Endothelial cell of umbilical vein (primary cell): ENCODE measurements around the gene TESPA1. TPM values are rescaled to one million over a fixed set of nuclear protein-coding genes. Genes with fewer than 3 reads are reported as not detected.

Experiments used
- BruUV-seq: library from RNA; stranded (reverse); fragments of 400-500 nt; replicated peaks from 2 replicates; lab custom pipeline; 2021; lab: Mats Ljungman, UMichigan
- CTCF ChIA-PET: fragments of 300-600, 350-600 bp; sonication (Branson Sonifier 250); formaldehyde crosslinking; loops from one replicate; lab custom pipeline; 2021; ENCODE audit warnings: antibody characterized with exemption, inconsistent platforms; lab: Charles Lee
- POLR2A ChIA-PET: fragments of 300-600, 350-600 bp; sonication (Branson Sonifier 250); formaldehyde crosslinking; loops from one replicate; lab custom pipeline; 2021; ENCODE audit warnings: antibody characterized with exemption, inconsistent platforms; lab: Charles Lee
- DNase-seq: peaks from one replicate; pipeline ENCODE4 v3.0.0-alpha.2; 2011; ENCODE audit warnings: low read depth, low spot score
- FAIRE-seq: peaks from 2 replicates; lab custom pipeline; 2011; peaks lifted over from hg19 to GRCh38; lab: Jason Lieb, UNC
- H2AFZ ChIP-seq: 2 replicates; pipeline ENCODE4 v1.6.0; 2012; ENCODE audit warnings: low read depth, low read length, control low read depth, inconsistent platforms
- H3K27ac ChIP-seq: 2 replicates; pipeline ENCODE4 v1.5.1; 2011; ENCODE audit warnings: low read depth, mild to moderate bottlenecking, control low read depth, low read length, moderate library complexity; ENCODE audit not compliant: insufficient read depth
- H3K27me3 ChIP-seq, 2 experiments: 2 replicates each; pipeline versions ENCODE4 v1.6.0 to v1.6.1; 2011; ENCODE audit warnings: low read length in 2 of 2, mixed read lengths in 1 of 2; ENCODE audit not compliant: control insufficient read depth in 2 of 2, insufficient read depth in 2 of 2
- H3K36me3 ChIP-seq, 2 experiments: 2 replicates in 1 of 2; 3 replicates in 1 of 2; pipeline ENCODE4 v1.5.1; 2011; ENCODE audit warnings: low read length in 2 of 2, mild to moderate bottlenecking in 1 of 2, moderate library complexity in 1 of 2; ENCODE audit not compliant: control insufficient read depth in 2 of 2, insufficient read depth in 2 of 2; ENCODE audit errors: extremely low read depth in 1 of 2
- H3K4me1 ChIP-seq: 3 replicates; pipeline ENCODE4 v1.5.1; 2011; ENCODE audit warnings: mild to moderate bottlenecking, low read length; ENCODE audit not compliant: control insufficient read depth, insufficient read depth; ENCODE audit errors: extremely low read depth
- H3K4me2 ChIP-seq: 2 replicates; pipeline ENCODE4 v1.6.1; 2011; ENCODE audit warnings: low read length, control low read depth, mixed read lengths; ENCODE audit not compliant: insufficient read depth
- H3K4me3 ChIP-seq, 3 experiments: fragments of 200-600 bp in 1 of 3; sonication (generic), shearing (Covaris generic) in 1 of 3; replicated peaks in 1 of 3; 2 replicates each; pipeline ENCODE4 v1.5.1; 2011 to 2016; ENCODE audit warnings: control low read depth in 3 of 3, low read length in 3 of 3, mild to moderate bottlenecking in 2 of 3, inconsistent platforms in 1 of 3, low read depth in 1 of 3, moderate library complexity in 1 of 3; ENCODE audit not compliant: insufficient read depth in 1 of 3
- H3K79me2 ChIP-seq: 2 replicates; pipeline ENCODE4 v1.6.0; 2012; ENCODE audit warnings: low read length, inconsistent platforms; ENCODE audit not compliant: control insufficient read depth, insufficient read depth
- H3K9ac ChIP-seq: replicated peaks from 2 replicates; pipeline ENCODE3; 2011; ENCODE audit warnings: low read length, control low read depth; ENCODE audit not compliant: insufficient read depth; ENCODE audit errors: extremely low read depth
- H3K9me1 ChIP-seq: replicated peaks from 3 replicates; pipeline ENCODE4 v1.6.0; 2011; ENCODE audit warnings: mild to moderate bottlenecking, low read length; ENCODE audit not compliant: control insufficient read depth, insufficient read depth; ENCODE audit errors: extremely low read depth
- H3K9me3 ChIP-seq: replicated peaks from 2 replicates; pipeline ENCODE4 v1.5.1; 2012; ENCODE audit warnings: low read length, inconsistent platforms; ENCODE audit not compliant: control insufficient read depth, insufficient read depth
- H4K20me1 ChIP-seq: replicated peaks from 2 replicates; pipeline ENCODE3; 2011; ENCODE audit warnings: mild to moderate bottlenecking, low read length; ENCODE audit not compliant: control insufficient read depth, insufficient read depth; ENCODE audit errors: extremely low read depth
- EZH2 ChIP-seq: IDR thresholded peaks from 2 replicates; pipeline ENCODE4 v1.6.1; 2012; ENCODE audit warnings: borderline replicate concordance, low read depth, mild to moderate bottlenecking, moderate library complexity, low read length, inconsistent platforms; ENCODE audit not compliant: severe bottlenecking
- FOS ChIP-seq: IDR thresholded peaks from 2 replicates; pipeline ENCODE4 v1.6.1; 2011; ENCODE audit warnings: mild to moderate bottlenecking, low read length, moderate library complexity, borderline replicate concordance; ENCODE audit not compliant: insufficient read depth
- GATA2 ChIP-seq: IDR thresholded peaks from 2 replicates; pipeline ENCODE4 v1.7.0; 2011; ENCODE audit warnings: low read depth, mild to moderate bottlenecking, moderate library complexity, mixed read lengths, low read length; ENCODE audit not compliant: insufficient read length, insufficient read depth
- JUN ChIP-seq: IDR thresholded peaks from 2 replicates; pipeline ENCODE4 v1.6.1; 2011; ENCODE audit warnings: borderline replicate concordance, low read depth; ENCODE audit not compliant: insufficient read length, insufficient read depth
- MAX ChIP-seq: IDR thresholded peaks from 2 replicates; pipeline ENCODE4 v1.6.1; 2011; ENCODE audit not compliant: insufficient read depth, insufficient read length
- MYC ChIP-seq: IDR thresholded peaks from one replicate; pipeline ENCODE4 v1.6.1; 2011; ENCODE audit warnings: mild to moderate bottlenecking, low read depth, low read length
- POLR2A ChIP-seq: IDR thresholded peaks from 2 replicates; pipeline ENCODE4 v1.6.1; 2012; ENCODE audit warnings: low read depth, mild to moderate bottlenecking, control low read depth, low read length
- POLR2AphosphoS5 ChIP-seq: IDR thresholded peaks from 2 replicates; pipeline ENCODE4 v1.6.1; 2012; ENCODE audit warnings: low read depth, mild to moderate bottlenecking, control low read depth, low read length, moderate library complexity; ENCODE audit not compliant: insufficient read depth
- dilution Hi-C: fragments of 300-500 bp; cut with MboI; formaldehyde crosslinking; loops from one replicate; pipeline ENCODE4 v1.15.0; 2019; ENCODE audit warnings: low sequenced_read_pairs; ENCODE audit not compliant: extremely low pct_ligation_motif_present
- intact Hi-C: fragments of 100-400 bp; cut with micrococcal nuclease; formaldehyde crosslinking; loops from one replicate; pipeline ENCODE4 v1.10.0; 2022
- polyA plus RNA-seq, 4 experiments: library from polyadenylated mRNA; depleted of rRNA in 3 of 4; stranded (reverse) in 3 of 4; unstranded in 1 of 4; fragments of >200 nt; gene quantifications; 2 replicates each; pipeline versions ENCODE4 v1.2.1 to v1.2.3, GENCODE V29; 2011 to 2012; ENCODE audit warnings: missing spikeins in 1 of 4
- total RNA-seq: library from RNA; stranded (reverse); gene quantifications from 2 replicates; pipeline ENCODE4 v1.2.3, GENCODE V29; 2021
- TF ChIP-seq, protein P1 (sequence below), 2 donors: IDR thresholded peaks; 1 replicate in 1 of 2; 2 replicates in 1 of 2; pipeline ENCODE4 v1.5.1; 2011; ENCODE audit warnings: low read length in 2 of 2, mild to moderate bottlenecking in 2 of 2, moderate library complexity in 2 of 2, control low read depth in 1 of 2, inconsistent platforms in 1 of 2, low read depth in 1 of 2; ENCODE audit not compliant: insufficient read depth in 1 of 2; ENCODE audit errors: extremely low read depth in 1 of 2

The TESPA1 gene
- total and polyA plus RNA-seq, 2 donors (not counting 3 experiments of a cell fraction or from before 2014, with no cell fraction given), result not detected

DNA sequence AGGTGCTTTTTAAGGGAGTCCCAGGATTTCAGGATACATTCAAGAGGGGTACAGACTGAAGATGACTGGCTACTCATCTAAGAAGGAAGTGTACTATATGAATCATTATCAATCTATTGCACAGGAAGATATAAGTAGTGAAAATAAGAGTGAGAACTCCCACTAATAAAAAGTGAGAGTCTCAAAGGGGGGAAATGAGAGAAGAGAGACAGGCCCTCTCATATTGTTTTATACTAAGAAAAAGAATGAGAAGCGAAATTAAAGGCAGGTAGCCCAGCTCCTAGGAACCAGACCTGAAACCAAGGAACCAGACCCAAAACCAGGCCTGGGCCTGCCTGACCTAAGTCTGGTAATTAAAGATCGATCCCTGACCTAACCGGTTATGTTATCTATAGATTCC is 54.6 kb downstream of the TESPA1 start:
- ChIA-PET CTCF (no interaction called here), POLR2A (no interaction called here)
- BruUV-seq, result no TSS peak
- no peaks in the 10 kb centered on the region for H3K36me3 ChIP-seq
- no peak overlapping the region for H2AFZ ChIP-seq
- H3K79me2 ChIP-seq, result no peaks in the 10 kb centered on the region
- H3K9me3 ChIP-seq, result no peaks in the 10 kb centered on the region
- H3K9ac ChIP-seq, result no peak overlapping the region
- no peak overlapping the region for H3K4me2 ChIP-seq
- no peak overlapping the region for H3K4me3 ChIP-seq
- H3K9me1 ChIP-seq, result no peaks in the 10 kb centered on the region
- peaks cover 10% of the 10 kb centered on the region for H3K4me1 ChIP-seq
- no peaks in the 10 kb centered on the region for H4K20me1 ChIP-seq
- TF ChIP-seq FOS (no peak), EZH2 (no peak), GATA2 (no peak), POLR2AphosphoS5 (no peak), POLR2A (no peak), JUN (no peak), MYC (no peak), MAX (no peak)
- TF ChIP-seq, protein P1, sequence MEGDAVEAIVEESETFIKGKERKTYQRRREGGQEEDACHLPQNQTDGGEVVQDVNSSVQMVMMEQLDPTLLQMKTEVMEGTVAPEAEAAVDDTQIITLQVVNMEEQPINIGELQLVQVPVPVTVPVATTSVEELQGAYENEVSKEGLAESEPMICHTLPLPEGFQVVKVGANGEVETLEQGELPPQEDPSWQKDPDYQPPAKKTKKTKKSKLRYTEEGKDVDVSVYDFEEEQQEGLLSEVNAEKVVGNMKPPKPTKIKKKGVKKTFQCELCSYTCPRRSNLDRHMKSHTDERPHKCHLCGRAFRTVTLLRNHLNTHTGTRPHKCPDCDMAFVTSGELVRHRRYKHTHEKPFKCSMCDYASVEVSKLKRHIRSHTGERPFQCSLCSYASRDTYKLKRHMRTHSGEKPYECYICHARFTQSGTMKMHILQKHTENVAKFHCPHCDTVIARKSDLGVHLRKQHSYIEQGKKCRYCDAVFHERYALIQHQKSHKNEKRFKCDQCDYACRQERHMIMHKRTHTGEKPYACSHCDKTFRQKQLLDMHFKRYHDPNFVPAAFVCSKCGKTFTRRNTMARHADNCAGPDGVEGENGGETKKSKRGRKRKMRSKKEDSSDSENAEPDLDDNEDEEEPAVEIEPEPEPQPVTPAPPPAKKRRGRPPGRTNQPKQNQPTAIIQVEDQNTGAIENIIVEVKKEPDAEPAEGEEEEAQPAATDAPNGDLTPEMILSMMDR (IDR thresholded peaks at IDR 0.05; ENCODE audit: extremely low read depth in 1 of 2, insufficient read depth in 1 of 2, low read depth in 1 of 2, low read length in 2 of 2), result no peak
- FAIRE-seq (no peak), DNase-seq (no peak)
- intact Hi-C loops (no loop called here), dilution Hi-C loops (no loop called here)
- H3K27ac ChIP-seq, result no peak overlapping the region
- H3K27me3 ChIP-seq, result no peaks in the 10 kb centered on the region
